WI38 (cell line): ENCODE results near the gene NFKBIE.

ENCODE experiments used
- H3K4me3 ChIP-seq: 2 replicates; pipeline ENCODE4 v1.5.1; 2011; ENCODE audit warnings: low read depth, mild to moderate bottlenecking, control low read depth, low read length
- CTCF ChIP-seq: IDR thresholded peaks from 2 replicates; pipeline ENCODE4 v1.5.1; 2012; ENCODE audit warnings: low read depth, mild to moderate bottlenecking, control low read depth, low read length

NFKBIE gene

GRCh38 chr6:44226368-44227147 lies 38.8 kb downstream of the NFKBIE start:
- no peak overlapping the region for H3K4me3 ChIP-seq
- no peak for TF ChIP-seq CTCF

GRCh38 chr6:44225579-44226325 lies 39.6 kb downstream of the NFKBIE start:
- TF ChIP-seq CTCF: no peak
- H3K4me3 ChIP-seq: no peak overlapping the region

- H3K4me3 ChIP-seq: no peak overlapping the region
- TF ChIP-seq CTCF: no peak
Observed at GRCh38 chr6:44224965-44225305, 40.4 kb downstream of the NFKBIE start.

GRCh38 chr6:44224029-44224964 lies 41.1 kb downstream of the NFKBIE start:
- TF ChIP-seq CTCF: no peak
- peak overlapping the region; percentile 62 for H3K4me3 ChIP-seq

GRCh38 chr6:44223319-44224028 lies 41.9 kb downstream of the NFKBIE start, which contains the start of gene SLC29A1:
TSS of gene SLC29A1 (plus strand) at chr6:44223595. CDS start at chr6:44227314, 3,719 bp downstream.
- H3K4me3 ChIP-seq: peak within 1 kb of the TSS; percentile 62
- TF ChIP-seq CTCF: 0 out of 2 replicates have a peak, but pooled peaks have one; percentile 5

- H3K4me3 ChIP-seq: peak overlapping the region; percentile 62
- TF ChIP-seq CTCF: no peak
Observed at GRCh38 chr6:44222486-44223318, 42.6 kb downstream of the NFKBIE start.
